HUES48 (cell line): ENCODE data around the gene TNFRSF18.

Experiments used
- H3K27ac ChIP-seq: one replicate; pipeline ENCODE4 v1.7.0; 2013; ENCODE audit warnings: low read depth, low read length, inconsistent platforms
- H3K27me3 ChIP-seq: 2 replicates; pipeline ENCODE4 v1.6.1; 2013; ENCODE audit warnings: mild to moderate bottlenecking, low read length; ENCODE audit not compliant: control insufficient read depth, insufficient read depth
- H3K36me3 ChIP-seq: 2 replicates; pipeline ENCODE4 v1.6.1; 2013; ENCODE audit warnings: low read length; ENCODE audit not compliant: control insufficient read depth, insufficient read depth
- H3K4me1 ChIP-seq: 2 replicates; pipeline ENCODE4 v1.6.1; 2013; ENCODE audit warnings: mild to moderate bottlenecking, low read length; ENCODE audit not compliant: control insufficient read depth, insufficient read depth
- H3K4me3 ChIP-seq: 2 replicates; pipeline ENCODE4 v1.5.1; 2013; ENCODE audit warnings: mild to moderate bottlenecking, low read depth, low read length
- H3K9ac ChIP-seq: 2 replicates; pipeline ENCODE4 v1.6.1; 2013; ENCODE audit warnings: mild to moderate bottlenecking, low read depth, low read length, moderate library complexity
- H3K9me3 ChIP-seq: 2 replicates; pipeline ENCODE4 v1.6.1; 2013; ENCODE audit warnings: low read length; ENCODE audit not compliant: control insufficient read depth, insufficient read depth

Gene TNFRSF18

DNA sequence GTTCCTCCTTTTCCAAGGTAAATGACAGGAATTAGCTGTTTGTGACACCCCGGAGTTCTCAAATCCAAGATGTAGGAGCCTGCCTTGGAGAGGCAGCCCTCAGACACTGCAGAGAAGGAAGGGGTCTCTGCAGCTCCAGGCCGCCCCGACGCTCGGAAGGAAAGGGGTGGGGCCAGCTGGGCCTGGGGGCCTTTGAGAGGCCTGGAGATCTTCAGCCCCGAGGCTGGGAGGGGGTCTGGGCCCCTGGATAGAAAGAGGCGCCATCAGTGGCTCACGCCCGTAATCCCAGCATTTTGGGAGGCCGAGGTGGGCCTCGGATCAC is 1.1 kb upstream of the TNFRSF18 start:
- Histone ChIP-seq H3K4me1 (peaks cover 4% of the 10 kb centered on the region; the same call in 1 of the 2 replicates), H3K9ac (no peak overlapping the region), H3K4me3 (no peak overlapping the region)

DNA sequence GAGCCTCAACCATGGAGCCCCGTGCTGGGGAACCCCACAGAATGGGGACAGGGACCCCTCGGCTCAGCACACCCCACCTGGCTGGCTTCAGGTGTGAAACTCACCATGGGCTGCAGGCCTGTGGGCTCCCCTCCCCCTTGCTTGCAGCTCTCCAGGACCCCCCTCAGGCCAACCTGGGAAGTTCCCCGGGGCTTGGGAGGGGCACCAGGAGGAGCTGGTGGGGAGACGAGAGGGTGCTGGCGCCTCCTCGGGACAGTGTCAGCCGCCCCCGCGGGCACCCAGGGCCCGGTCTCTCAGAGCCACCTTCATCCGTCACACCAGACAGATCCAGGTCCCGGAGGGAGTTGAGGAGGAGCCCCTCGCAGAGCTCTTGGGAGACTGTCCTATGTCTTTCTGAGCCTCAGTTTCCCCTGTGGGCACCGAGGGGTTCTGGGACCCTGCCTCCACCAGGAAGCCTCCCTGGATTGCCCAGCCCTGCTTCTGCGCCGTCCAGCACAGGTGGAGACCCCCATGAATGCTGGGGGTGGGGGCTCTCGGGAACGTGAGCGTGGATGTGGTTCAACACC is 657 bp upstream of the TNFRSF18 start:
- Histone ChIP-seq H3K9ac (no peak overlapping the region), H3K9me3 (no peaks in the 10 kb centered on the region), H3K36me3 (no peaks in the 10 kb centered on the region), H3K27ac (no peak overlapping the region), H3K4me1 (peaks cover 4% of the 10 kb centered on the region; the same call in 1 of the 2 replicates), H3K4me3 (no peak overlapping the region; the same call in 1 of the 2 replicates), H3K27me3 (peaks cover 21% of the 10 kb centered on the region)

More for the DNA sequence above, 1.1 kb upstream of the TNFRSF18 start:
- no peaks in the 10 kb centered on the region for H3K36me3 ChIP-seq
- H3K27ac ChIP-seq = no peak overlapping the region
- H3K27me3 ChIP-seq = peaks cover 21% of the 10 kb centered on the region
- H3K9me3 ChIP-seq = no peaks in the 10 kb centered on the region

DNA sequence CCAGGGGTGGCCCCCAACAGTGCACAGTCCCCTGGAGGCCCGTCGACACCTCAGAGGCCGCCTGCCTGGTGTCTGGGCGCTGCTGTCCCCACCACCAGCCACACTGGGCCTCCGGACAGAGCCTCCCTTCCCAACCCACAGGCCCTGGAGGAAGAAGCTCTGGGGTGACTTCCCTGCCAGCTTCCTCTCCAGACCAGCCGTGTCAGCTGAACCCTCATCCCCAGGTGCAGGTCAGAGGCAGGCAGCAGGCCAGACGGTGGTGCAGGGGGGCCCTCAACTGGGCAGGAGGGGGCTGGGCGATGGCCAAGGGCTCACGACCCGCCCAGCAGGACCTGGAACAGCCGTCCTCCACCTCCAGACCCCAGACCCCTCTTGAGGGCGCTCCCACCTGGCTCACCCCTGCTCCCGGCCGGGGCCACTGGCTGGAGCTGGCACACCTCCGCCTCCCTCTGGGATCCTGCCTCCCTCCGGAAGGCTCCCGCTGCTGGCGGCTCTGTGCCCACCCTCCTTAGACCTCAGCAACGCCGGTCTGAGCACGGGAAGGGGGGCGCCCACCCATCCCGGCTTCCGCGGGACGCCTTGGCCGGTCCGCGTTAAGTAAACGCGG is 520 bp downstream of the TNFRSF18 start:
- Histone ChIP-seq H3K9ac (no peak overlapping the region), H3K4me1 (peaks cover 4% of the 10 kb centered on the region; the same call in 1 of the 2 replicates), H3K4me3 (peak overlapping the region; percentile 53), H3K36me3 (no peaks in the 10 kb centered on the region), H3K27me3 (peaks cover 21% of the 10 kb centered on the region), H3K27ac (no peak overlapping the region), H3K9me3 (no peaks in the 10 kb centered on the region)

DNA sequence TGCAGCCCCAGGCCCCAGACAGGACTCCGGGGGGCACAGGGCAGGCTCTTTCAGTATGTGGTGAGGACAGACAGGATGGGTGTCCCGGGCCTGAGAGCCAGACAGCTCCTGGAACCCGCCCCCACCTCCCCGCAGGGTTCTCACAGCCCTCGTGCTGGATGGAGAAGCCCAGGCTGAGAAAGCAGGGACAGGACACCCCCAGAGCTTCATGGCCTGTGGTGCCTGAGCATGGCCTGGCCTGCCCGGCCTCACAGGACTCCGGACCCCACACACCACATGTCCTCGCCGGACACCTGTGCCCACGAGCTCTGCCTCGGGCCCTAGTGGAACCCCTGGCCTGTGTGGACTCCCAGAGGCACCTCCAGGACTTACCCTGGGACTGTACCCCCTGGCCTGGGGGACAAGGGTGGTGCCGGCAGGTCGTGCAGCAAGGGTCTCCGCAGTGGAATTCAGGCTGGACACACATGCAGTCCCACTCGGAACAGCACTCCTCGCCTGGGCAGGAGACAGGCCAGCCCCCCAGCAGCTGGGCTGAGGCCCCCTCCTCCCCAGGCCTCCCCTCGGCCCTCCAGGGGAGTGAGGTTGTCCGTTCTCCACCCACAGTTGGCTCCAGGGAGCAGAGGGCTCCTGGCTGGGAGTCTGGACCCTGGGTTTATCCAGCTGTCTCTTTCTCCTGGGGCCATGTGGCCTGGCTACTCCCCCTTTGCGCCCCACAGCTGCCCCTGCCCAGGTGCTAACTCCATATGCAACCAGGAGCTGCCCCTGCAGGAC is 1.2 kb downstream of the TNFRSF18 start:
- Histone ChIP-seq H3K9ac (no peak overlapping the region), H3K4me1 (peaks cover 4% of the 10 kb centered on the region; the same call in 1 of the 2 replicates), H3K4me3 (no peak overlapping the region), H3K27ac (no peak overlapping the region), H3K9me3 (no peaks in the 10 kb centered on the region), H3K27me3 (peaks cover 23% of the 10 kb centered on the region), H3K36me3 (no peaks in the 10 kb centered on the region)

DNA sequence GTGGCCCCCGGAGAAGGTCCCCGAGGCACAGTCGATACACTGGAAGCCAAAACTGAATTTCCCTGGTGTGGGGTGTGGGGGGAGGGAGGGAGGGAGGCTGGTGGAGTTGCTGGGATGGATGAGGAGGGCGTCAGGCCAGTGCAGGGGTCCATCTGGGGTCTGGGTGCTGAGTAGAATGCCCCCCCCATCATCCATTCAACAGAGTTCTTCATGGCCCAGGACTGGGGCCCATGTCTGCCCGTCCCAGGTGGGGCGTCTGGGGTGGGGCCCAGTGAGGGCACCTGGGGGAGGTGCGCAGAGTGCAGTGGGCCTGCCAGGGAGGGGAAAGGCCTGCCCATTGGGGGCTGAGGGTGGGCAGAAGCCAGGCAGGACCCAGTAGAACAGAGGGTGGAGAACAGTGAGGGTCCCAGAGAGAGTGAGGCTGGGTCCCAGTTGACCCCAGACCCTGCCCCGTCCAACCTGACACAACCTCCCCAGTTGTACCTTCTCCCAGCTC is 1.9 kb downstream of the TNFRSF18 start:
- Histone ChIP-seq H3K4me3 (no peak overlapping the region), H3K27me3 (peaks cover 23% of the 10 kb centered on the region), H3K4me1 (peaks cover 4% of the 10 kb centered on the region; the same call in 1 of the 2 replicates), H3K9me3 (no peaks in the 10 kb centered on the region), H3K27ac (no peak overlapping the region), H3K9ac (no peak overlapping the region), H3K36me3 (no peaks in the 10 kb centered on the region)

DNA sequence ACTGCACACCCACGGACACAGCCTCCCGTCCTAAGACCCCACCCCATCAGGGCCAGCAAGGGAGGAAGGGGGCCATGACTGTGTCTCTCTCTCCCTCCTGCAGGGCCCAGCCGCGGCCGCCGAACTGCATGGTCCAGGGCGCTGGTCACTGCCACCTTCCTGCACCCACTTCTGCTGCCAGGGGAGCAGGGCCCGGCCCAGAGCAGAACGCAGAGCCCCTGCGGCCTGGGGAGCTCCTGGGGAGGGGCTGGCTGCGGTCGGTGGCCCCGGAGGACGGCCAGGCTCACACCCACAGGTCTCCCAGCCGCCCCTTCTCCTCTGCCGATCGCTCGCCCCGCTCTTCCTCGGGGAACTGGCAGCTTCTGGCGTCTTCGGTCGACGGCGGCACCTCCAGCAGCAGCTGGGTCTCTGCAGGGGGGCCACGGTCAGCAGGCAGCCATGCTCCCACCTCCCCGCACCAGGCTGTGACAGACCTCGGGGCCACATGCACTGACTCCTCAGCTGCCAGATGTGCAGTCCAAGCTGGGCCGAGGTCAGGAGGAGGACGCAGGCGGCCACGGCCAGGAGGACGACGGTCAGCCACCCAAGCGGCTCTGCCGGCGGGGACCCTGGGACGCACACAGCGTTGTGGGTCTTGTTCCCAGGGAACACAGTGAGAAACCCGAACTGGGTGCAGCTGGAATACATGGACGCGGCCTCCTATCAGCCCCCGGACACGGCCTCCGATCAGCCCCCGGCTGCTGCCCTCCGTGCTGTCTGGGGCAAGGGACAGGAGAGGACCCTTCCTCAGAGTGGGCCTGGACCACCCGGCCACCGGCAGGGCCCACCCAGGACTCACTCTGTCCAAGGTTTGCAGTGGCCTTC is 2.6 kb downstream of the TNFRSF18 start:
- Histone ChIP-seq H3K4me3 (no peak overlapping the region), H3K27ac (no peak overlapping the region), H3K36me3 (no peaks in the 10 kb centered on the region), H3K4me1 (peaks cover 4% of the 10 kb centered on the region; the same call in 1 of the 2 replicates), H3K27me3 (peaks cover 23% of the 10 kb centered on the region), H3K9me3 (no peaks in the 10 kb centered on the region), H3K9ac (no peak overlapping the region)

DNA sequence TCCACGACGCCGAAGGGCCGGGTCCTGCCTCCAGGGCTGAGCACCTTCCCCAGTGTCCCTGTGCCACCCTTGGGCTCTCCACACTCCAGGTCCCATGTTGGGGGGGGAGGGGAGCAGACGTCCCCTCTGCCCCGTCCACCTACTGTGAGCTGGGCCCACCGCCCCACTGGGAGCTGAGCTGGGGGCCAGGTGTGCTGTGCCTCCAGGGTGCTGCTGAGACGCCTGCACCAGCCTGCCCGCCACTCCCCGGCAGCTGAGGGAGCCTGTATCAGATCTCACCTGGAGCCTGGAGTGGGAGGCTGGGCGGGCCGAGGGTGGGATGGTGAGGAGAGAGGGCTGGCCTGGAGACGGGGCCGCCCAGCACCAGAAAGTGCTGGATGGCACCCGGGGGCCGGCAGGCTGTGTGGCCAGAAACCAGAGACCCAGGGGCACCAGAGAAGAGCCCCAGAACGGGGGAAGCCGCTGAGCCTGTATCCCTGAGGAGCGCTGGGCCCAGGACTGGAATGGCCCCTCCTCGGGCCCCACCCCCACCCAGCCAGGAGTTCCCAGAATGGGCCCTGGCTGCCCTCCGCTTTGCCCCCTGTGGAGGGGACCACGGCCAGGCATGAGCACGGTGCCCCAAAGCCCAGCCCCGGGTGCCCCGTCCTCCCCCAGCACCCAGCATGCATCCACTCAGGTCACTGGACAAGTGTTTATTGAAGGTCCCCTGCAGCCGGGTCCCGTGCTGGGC is 3.4 kb downstream of the TNFRSF18 start:
- Histone ChIP-seq H3K9me3 (no peaks in the 10 kb centered on the region), H3K27me3 (peaks cover 23% of the 10 kb centered on the region), H3K4me3 (no peak overlapping the region), H3K9ac (no peak overlapping the region), H3K27ac (no peak overlapping the region), H3K4me1 (peaks cover 4% of the 10 kb centered on the region; the same call in 1 of the 2 replicates), H3K36me3 (no peaks in the 10 kb centered on the region)

DNA sequence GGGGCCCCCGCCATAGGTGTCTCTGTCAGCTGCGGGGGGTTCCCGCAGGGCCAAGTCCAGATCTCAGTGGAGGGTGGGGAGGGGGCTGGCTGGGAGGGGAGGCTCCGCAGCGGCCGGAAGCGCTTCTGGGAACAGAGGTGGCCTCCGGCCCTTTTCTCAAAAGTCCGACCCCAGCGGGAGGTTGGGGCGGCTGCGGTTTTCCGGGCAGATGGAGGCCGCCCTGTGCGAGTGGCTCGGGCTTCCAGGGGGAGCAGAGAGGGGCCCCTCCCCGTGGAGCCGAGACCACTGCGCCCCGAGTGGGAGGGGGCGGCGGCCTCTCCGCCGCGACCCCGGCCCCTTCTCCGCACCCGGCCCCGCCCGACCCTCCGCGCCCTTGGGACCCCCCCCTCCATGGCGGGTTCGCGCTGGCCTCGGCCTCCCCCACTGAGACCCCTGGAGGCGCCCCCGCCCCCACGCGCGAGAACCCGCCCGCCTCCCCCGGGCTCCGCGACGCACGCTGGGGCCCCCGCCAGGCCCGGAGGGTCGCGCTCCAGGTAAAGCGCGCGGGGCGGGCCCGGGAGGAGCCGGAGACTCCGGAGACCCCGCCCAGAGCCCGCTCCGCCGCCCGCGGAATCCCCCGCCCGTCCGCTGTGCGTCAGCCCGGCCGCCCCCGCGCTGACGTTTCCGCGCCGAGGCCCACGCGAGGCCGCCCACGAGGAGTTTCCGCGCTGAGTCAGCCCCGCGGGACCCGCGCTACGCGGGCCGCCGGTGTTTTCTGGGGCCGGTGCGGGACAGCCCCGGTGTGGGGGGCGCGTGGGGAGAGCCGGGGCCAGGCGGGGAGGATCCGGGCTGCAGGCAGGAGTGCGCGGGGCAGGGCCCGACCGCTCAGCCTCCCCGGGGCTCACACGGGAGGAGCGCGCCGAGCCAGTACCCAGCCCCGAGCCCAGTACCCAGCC is 5.2 kb downstream of the TNFRSF18 start:
- Histone ChIP-seq H3K27ac (no peak overlapping the region), H3K36me3 (no peaks in the 10 kb centered on the region)

DNA sequence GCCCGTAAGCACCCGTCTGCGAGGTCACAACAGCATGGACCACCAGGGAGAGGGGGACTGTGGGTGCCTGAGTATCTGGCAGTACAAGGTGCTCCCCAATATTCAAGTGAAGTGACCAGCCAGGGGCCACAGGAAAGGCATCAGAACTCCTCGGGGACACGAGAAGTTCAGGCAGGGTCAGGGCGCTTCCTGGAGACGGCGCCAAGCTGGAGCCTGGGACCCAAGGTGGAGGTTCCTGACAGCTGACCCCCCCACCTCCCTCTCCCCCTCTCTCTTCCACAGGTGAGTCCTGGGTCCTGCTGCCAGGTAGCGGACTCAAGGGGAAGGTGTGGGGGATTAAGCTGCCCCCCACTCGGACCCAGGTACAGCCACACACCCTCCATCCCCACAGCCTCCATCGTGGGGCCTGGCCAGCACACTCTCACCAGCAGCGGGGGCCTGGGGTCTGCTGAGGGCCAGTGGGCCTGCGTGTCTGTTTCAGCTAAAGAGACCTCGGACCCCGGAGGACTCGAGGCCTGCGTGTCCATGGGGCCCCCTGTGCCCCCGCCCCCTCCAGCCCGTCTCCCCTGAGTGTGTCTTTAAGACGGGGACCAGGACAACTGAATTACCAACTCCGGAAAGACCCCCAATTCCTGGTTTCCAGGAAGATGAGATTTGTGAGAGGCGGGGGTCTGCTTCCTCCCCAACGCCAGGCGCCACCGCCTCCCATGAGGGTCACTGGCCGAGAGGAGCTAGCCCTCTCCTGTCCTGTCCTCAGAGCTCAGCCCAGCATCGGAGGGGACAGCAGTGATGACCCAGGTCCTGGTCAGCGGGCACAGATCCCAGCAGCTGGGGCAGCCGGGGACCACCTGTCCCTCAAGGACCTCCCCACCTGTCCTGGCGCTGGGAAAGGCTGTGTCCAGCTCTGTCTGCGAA is 6.2 kb downstream of the TNFRSF18 start:
- Histone ChIP-seq H3K4me1 (no peaks in the 10 kb centered on the region), H3K9ac (no peak overlapping the region), H3K27ac (no peak overlapping the region), H3K4me3 (peak overlapping the region; percentile 51; the same call in 1 of the 2 replicates), H3K9me3 (no peaks in the 10 kb centered on the region), H3K27me3 (peaks cover 2% of the 10 kb centered on the region; the same call in 1 of the 2 replicates), H3K36me3 (no peaks in the 10 kb centered on the region)

More for the DNA sequence above, 5.2 kb downstream of the TNFRSF18 start:
- Histone ChIP-seq H3K27me3 (peaks cover 12% of the 10 kb centered on the region), H3K9ac (no peak overlapping the region), H3K9me3 (no peaks in the 10 kb centered on the region), H3K4me1 (peaks cover 4% of the 10 kb centered on the region; the same call in 1 of the 2 replicates), H3K4me3 (peak overlapping the region; percentile 51; the same call in 1 of the 2 replicates)
